ENCODE results near the gene DCLK3.

- TF ChIP-seq, protein P1, sequence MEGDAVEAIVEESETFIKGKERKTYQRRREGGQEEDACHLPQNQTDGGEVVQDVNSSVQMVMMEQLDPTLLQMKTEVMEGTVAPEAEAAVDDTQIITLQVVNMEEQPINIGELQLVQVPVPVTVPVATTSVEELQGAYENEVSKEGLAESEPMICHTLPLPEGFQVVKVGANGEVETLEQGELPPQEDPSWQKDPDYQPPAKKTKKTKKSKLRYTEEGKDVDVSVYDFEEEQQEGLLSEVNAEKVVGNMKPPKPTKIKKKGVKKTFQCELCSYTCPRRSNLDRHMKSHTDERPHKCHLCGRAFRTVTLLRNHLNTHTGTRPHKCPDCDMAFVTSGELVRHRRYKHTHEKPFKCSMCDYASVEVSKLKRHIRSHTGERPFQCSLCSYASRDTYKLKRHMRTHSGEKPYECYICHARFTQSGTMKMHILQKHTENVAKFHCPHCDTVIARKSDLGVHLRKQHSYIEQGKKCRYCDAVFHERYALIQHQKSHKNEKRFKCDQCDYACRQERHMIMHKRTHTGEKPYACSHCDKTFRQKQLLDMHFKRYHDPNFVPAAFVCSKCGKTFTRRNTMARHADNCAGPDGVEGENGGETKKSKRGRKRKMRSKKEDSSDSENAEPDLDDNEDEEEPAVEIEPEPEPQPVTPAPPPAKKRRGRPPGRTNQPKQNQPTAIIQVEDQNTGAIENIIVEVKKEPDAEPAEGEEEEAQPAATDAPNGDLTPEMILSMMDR (IDR thresholded peaks at IDR 0.05; ENCODE audit: low read length) = no peak
- TF ChIP-seq EZH2 (IDR thresholded peaks at IDR 0.05; ENCODE audit: borderline replicate concordance, low read length) = no peak
Observed at GRCh38 chr3:36774052-36774451, 9.7 kb upstream of the DCLK3 start.

All from OCI-LY1 (cell line).